ENCODE measurements around the gene PIGC. TPM values are rescaled to one million over a fixed set of nuclear protein-coding genes. Genes with fewer than 3 reads are reported as not detected.

Gene PIGC
- total RNA-seq, 1 donor from 2014 or later: 30.5 TPM

DNA sequence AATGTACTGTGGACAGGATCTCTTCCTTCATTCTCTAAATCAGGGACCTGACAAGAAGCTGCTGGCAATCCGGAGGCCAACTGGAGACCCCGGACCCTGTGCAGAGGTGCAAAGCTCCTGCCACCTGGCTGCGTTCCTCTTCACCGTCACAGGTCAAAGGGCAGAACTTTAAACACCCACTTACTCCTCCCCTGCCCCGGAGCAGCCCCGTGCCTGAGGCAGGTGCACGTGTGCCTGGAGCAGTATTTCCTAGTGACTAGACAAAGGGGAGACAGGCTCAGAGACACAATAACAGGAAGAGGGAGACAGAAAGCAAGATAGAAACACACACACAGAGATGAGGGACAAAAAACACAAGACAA, 6.6 kb upstream of the PIGC start:
- TF ChIP-seq, protein P1, sequence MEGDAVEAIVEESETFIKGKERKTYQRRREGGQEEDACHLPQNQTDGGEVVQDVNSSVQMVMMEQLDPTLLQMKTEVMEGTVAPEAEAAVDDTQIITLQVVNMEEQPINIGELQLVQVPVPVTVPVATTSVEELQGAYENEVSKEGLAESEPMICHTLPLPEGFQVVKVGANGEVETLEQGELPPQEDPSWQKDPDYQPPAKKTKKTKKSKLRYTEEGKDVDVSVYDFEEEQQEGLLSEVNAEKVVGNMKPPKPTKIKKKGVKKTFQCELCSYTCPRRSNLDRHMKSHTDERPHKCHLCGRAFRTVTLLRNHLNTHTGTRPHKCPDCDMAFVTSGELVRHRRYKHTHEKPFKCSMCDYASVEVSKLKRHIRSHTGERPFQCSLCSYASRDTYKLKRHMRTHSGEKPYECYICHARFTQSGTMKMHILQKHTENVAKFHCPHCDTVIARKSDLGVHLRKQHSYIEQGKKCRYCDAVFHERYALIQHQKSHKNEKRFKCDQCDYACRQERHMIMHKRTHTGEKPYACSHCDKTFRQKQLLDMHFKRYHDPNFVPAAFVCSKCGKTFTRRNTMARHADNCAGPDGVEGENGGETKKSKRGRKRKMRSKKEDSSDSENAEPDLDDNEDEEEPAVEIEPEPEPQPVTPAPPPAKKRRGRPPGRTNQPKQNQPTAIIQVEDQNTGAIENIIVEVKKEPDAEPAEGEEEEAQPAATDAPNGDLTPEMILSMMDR (IDR thresholded peaks at IDR 0.05): no peak
- no peak for DNase-seq (ENCODE audit: extremely low spot score, unreplicated experiment)
- H3K27me3 Mint-ChIP-seq (ENCODE audit: unreplicated experiment): no peaks in the 10 kb centered on the region
- H3K27ac Mint-ChIP-seq (ENCODE audit: unreplicated experiment): no peak overlapping the region
- H3K36me3 Mint-ChIP-seq (ENCODE audit: unreplicated experiment): no peaks in the 10 kb centered on the region
- peaks cover 2% of the 10 kb centered on the region for H3K4me1 Mint-ChIP-seq (ENCODE audit: unreplicated experiment)
- H3K9me3 Mint-ChIP-seq (ENCODE audit: unreplicated experiment): no peaks in the 10 kb centered on the region
- no peak overlapping the region for H3K4me3 Mint-ChIP-seq (ENCODE audit: unreplicated experiment)

DNA sequence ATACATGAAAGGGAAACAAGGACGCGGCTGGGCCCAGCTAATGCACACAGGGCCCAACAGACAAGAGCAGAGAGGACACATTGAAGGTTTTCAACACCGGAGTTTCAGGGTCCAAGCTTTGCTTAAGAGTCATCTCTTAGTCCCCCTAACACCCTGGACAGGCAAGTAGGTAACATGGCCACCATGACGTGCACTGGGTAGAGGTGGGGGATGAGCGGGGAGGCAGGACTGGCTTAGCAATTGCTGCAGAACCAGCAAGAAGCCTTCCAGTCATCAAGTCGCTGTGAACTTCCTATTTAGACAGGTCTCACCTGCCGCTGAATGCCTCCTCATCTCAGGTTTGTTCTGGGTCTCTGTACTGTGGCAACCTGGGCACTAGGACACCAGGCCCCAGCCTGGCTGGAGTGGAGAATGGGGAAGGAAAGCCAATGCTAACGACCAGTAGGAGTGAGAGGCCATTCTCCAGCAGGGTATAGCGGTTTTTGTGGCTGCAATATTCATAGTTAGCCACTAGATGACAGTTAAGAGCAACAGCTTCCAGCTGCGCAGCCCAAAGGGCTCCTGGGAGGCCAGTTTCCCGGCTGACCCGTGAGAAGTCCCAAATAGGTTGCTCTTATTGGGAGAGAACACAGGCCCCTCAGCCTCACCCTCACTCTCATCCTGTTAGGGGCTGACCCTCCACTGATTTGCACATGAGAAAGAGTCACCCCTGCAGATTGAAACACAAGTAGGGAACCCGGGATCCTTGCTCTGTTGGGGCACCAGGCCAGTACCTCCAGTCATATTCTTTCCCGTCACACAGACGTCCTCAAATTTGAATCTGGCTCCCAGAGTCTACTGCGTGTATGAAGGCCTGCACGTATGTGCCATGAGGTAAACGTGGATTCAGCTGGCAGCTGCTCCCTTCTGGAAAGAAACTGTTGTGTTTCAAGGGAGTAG, 6.0 kb upstream of the PIGC start:
- DNase-seq (ENCODE audit: extremely low spot score, unreplicated experiment): no peak
- Mint-ChIP-seq H3K27ac (ENCODE audit: unreplicated experiment) (no peak overlapping the region), H3K27me3 (ENCODE audit: unreplicated experiment) (no peaks in the 10 kb centered on the region), H3K4me1 (ENCODE audit: unreplicated experiment) (peaks cover 2% of the 10 kb centered on the region), H3K4me3 (ENCODE audit: unreplicated experiment) (no peak overlapping the region), H3K9me3 (ENCODE audit: unreplicated experiment) (no peaks in the 10 kb centered on the region), H3K36me3 (ENCODE audit: unreplicated experiment) (no peaks in the 10 kb centered on the region)
- TF ChIP-seq, protein P1 (IDR thresholded peaks at IDR 0.05): peak; percentile 77

DNA sequence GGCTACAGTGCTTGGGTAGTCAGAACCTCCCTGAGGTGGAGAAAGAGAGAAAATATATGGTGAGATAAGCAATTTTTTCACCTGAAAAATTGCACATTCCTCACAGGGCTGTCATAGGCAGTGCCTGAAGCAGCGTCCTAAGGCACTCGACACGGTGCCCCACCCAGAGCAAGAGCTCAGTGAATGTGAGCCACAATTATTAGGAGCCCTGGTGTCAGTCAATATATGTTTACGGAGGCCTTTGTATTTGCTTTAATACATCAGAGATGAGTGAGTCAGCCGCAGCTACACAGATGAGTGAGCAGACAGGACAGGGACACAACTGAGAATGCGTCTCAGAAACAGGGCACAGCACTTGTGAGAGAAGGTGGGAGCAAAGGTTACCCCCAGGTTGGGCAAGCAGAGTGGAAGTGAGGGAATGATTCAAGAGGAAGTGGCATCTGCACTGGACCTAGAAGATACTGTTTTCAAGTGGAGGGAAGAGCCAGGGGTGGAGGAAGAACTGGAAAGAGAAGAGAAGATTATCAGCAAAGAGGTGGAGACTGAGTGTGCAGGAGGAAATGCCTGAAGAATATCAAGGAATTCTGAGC, 5.2 kb upstream of the PIGC start:
- no peak for DNase-seq (ENCODE audit: extremely low spot score, unreplicated experiment)
- Mint-ChIP-seq H3K36me3 (ENCODE audit: unreplicated experiment) (no peaks in the 10 kb centered on the region), H3K9me3 (ENCODE audit: unreplicated experiment) (no peaks in the 10 kb centered on the region), H3K27ac (ENCODE audit: unreplicated experiment) (no peak overlapping the region), H3K4me1 (ENCODE audit: unreplicated experiment) (peaks cover 3% of the 10 kb centered on the region), H3K27me3 (ENCODE audit: unreplicated experiment) (no peaks in the 10 kb centered on the region), H3K4me3 (ENCODE audit: unreplicated experiment) (no peak overlapping the region)
- TF ChIP-seq, protein P1 (IDR thresholded peaks at IDR 0.05): no peak

DNA sequence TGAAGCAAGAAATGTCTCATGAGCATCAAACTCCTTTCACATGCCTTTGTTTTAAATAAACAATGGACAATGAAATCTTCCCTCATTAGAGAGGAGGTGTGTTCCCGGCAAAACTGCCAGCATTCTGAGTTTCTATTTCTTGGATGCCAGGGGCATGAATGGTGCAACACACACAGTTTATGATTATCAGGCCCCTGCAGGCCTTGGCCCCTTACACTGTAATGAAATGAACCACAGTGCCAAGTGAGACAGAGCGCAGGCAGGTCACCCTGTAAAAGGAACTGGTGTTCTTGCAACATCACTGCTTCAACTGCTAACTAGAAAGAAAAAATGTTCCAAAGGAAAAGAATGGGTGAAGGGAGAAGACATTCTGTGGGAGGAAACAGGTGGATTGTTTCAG, 3.8 kb upstream of the PIGC start:
- Mint-ChIP-seq H3K9me3 (ENCODE audit: unreplicated experiment) (no peaks in the 10 kb centered on the region), H3K4me3 (ENCODE audit: unreplicated experiment) (no peak overlapping the region), H3K4me1 (ENCODE audit: unreplicated experiment) (peaks cover 9% of the 10 kb centered on the region), H3K27me3 (ENCODE audit: unreplicated experiment) (no peaks in the 10 kb centered on the region), H3K27ac (ENCODE audit: unreplicated experiment) (no peak overlapping the region), H3K36me3 (ENCODE audit: unreplicated experiment) (no peaks in the 10 kb centered on the region)
- TF ChIP-seq, protein P1 (IDR thresholded peaks at IDR 0.05): no peak
- no peak for DNase-seq (ENCODE audit: extremely low spot score, unreplicated experiment)

DNA sequence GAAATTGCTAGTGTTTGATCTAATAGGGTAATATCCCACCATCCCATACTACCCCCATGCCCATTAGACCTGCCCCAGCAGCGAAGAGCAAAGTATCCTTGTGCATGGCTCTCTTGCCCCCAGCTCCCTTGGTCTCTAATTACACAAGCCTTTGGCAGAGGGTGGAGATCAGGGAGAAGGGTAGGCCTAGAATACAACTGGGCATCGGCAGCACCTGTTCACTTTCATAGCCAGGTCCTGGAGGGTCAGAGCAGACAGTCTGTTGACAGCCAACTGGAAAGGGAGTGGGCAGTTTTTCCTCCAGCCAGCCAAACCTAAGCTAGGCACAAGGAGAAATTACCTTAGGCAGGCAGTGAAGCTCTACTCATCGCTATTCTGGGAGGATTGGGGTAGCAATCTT, 2.7 kb upstream of the PIGC start:
- H3K4me1 Mint-ChIP-seq (ENCODE audit: unreplicated experiment): peaks cover 20% of the 10 kb centered on the region
- TF ChIP-seq, protein P1 (IDR thresholded peaks at IDR 0.05): no peak
- no peaks in the 10 kb centered on the region for H3K27me3 Mint-ChIP-seq (ENCODE audit: unreplicated experiment)
- H3K4me3 Mint-ChIP-seq (ENCODE audit: unreplicated experiment): no peak overlapping the region
- no peak overlapping the region for H3K27ac Mint-ChIP-seq (ENCODE audit: unreplicated experiment)
- no peak for DNase-seq (ENCODE audit: extremely low spot score, unreplicated experiment)
- no peaks in the 10 kb centered on the region for H3K9me3 Mint-ChIP-seq (ENCODE audit: unreplicated experiment)
- peaks cover 10% of the 10 kb centered on the region for H3K36me3 Mint-ChIP-seq (ENCODE audit: unreplicated experiment)

Data from osteocyte (in vitro differentiated cells).